GM12891 (cell line): ENCODE measurements around the gene CRYZL1.

Experiments used
- PAX5 ChIP-seq: IDR thresholded peaks from 2 replicates; pipeline ENCODE4 v1.6.1; 2011; ENCODE audit warnings: low read length, moderate library complexity, mild to moderate bottlenecking; ENCODE audit not compliant: insufficient read depth, severe bottlenecking
- POLR2A ChIP-seq: IDR thresholded peaks from 2 replicates; pipeline ENCODE4 v1.6.1; 2011; ENCODE audit warnings: low read depth, low read length, control low read depth
- POLR2AphosphoS5 ChIP-seq: IDR thresholded peaks from 2 replicates; pipeline ENCODE4 v1.6.1; 2011; ENCODE audit warnings: low read depth, low read length, control low read depth
- POU2F2 ChIP-seq: IDR thresholded peaks from 2 replicates; pipeline ENCODE4 v1.6.1; 2011; ENCODE audit warnings: low read depth, mild to moderate bottlenecking, control low read depth, low read length, moderate library complexity
- SPI1 ChIP-seq: IDR thresholded peaks from 2 replicates; pipeline ENCODE4 v1.6.1; 2011; ENCODE audit warnings: low read depth, low read length, control low read depth
- TAF1 ChIP-seq: IDR thresholded peaks from 2 replicates; pipeline ENCODE4 v1.6.1; 2011; ENCODE audit warnings: low read depth, low read length, control low read depth

GRCh38 chr21:33674226-33674625, 32.7 kb upstream of the CRYZL1 start:
- no peak for TF ChIP-seq POLR2A
- no peak for TF ChIP-seq TAF1
- no peak for TF ChIP-seq POLR2AphosphoS5
- TF ChIP-seq PAX5: no peak
- no peak for TF ChIP-seq SPI1
- no peak for TF ChIP-seq POU2F2
